Astrocyte (in vitro differentiated cells and primary cell): Measurements from ENCODE around the gene TNFRSF19.

Experiments used
- EZH2 ChIP-seq: IDR thresholded peaks from 2 replicates; pipeline ENCODE4 v1.6.1; 2012; ENCODE audit warnings: mild to moderate bottlenecking, low read length, inconsistent platforms; ENCODE audit not compliant: insufficient read depth
- TF ChIP-seq, protein P1 (sequence below): IDR thresholded peaks from 2 replicates; pipeline ENCODE4 v1.5.1; 2011; ENCODE audit warnings: low read depth, mild to moderate bottlenecking, inconsistent platforms, low read length, moderate library complexity; ENCODE audit not compliant: insufficient read depth

DNA sequence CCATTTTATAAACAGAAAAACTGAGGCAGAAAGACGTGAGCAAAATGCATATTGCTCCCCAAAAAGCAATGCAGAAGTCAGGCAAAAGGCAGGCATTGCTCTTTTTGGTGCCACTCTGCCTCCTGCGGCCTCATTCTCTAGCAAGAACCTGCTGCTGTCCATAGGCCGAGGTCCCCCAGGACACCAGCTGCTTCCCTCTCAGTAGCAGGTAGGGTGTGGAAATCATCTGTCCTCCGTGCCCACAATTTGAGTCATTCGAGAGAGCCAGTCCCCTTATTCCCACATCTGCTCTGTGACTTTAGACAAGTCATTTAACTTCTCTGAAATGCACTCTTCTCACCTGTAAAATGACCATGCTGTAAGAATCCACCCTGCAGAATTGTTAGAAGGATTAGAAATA lies 50.0 kb downstream of the TNFRSF19 start:
- TF ChIP-seq, protein P1, sequence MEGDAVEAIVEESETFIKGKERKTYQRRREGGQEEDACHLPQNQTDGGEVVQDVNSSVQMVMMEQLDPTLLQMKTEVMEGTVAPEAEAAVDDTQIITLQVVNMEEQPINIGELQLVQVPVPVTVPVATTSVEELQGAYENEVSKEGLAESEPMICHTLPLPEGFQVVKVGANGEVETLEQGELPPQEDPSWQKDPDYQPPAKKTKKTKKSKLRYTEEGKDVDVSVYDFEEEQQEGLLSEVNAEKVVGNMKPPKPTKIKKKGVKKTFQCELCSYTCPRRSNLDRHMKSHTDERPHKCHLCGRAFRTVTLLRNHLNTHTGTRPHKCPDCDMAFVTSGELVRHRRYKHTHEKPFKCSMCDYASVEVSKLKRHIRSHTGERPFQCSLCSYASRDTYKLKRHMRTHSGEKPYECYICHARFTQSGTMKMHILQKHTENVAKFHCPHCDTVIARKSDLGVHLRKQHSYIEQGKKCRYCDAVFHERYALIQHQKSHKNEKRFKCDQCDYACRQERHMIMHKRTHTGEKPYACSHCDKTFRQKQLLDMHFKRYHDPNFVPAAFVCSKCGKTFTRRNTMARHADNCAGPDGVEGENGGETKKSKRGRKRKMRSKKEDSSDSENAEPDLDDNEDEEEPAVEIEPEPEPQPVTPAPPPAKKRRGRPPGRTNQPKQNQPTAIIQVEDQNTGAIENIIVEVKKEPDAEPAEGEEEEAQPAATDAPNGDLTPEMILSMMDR: no peak
- TF ChIP-seq EZH2: no peak
